DMS53 (cell line): ENCODE results near the gene WDR49.
"Not testable (repeated sequence)": the region's sequence is repeated elsewhere in the genome, so short reads cannot be mapped to it uniquely, and the experiment has no call there.

Experiments
- DNase-seq: peaks from one replicate; lab custom pipeline; 2025; lab: John Stamatoyannopoulos, UW

The WDR49 gene

GRCh38 chr3:167614196-167614595 lies 39.5 kb downstream of the WDR49 start:
- not testable (repeated sequence) for DNase-seq

GRCh38 chr3:167611718-167612117 lies 42.0 kb downstream of the WDR49 start:
- DNase-seq = no peak

- DNase-seq = no peak
Observed at GRCh38 chr3:167609156-167609555, 44.6 kb downstream of the WDR49 start.

GRCh38 chr3:167606836-167607235 lies 46.9 kb downstream of the WDR49 start:
- no peak for DNase-seq

- DNase-seq = no peak
Observed at GRCh38 chr3:167605871-167606270, 47.9 kb downstream of the WDR49 start.

- DNase-seq = no peak
Observed at GRCh38 chr3:167602041-167602440, 51.7 kb downstream of the WDR49 start.

GRCh38 chr3:167587651-167588050 lies 66.1 kb downstream of the WDR49 start:
- DNase-seq = no peak

- no peak for DNase-seq
Observed at GRCh38 chr3:167575000-167575600, 78.6 kb downstream of the WDR49 start.

GRCh38 chr3:167572991-167573390 lies 80.8 kb downstream of the WDR49 start:
- DNase-seq = no peak

GRCh38 chr3:167568634-167569033 lies 85.1 kb downstream of the WDR49 start:
- DNase-seq = no peak

- no peak for DNase-seq
Observed at GRCh38 chr3:167565489-167565888, 88.3 kb downstream of the WDR49 start.

- no peak for DNase-seq
Observed at GRCh38 chr3:167564612-167565011, 89.1 kb downstream of the WDR49 start.

- peak; percentile 46 for DNase-seq
Observed at GRCh38 chr3:167559924-167560323, 93.8 kb downstream of the WDR49 start.

- no peak for DNase-seq
Observed at GRCh38 chr3:167554898-167555297, 98.8 kb downstream of the WDR49 start.

- DNase-seq = no peak
Observed at GRCh38 chr3:167538081-167538480, 115.7 kb downstream of the WDR49 start.

GRCh38 chr3:167521006-167521355 lies 132.8 kb downstream of the WDR49 start:
- no peak for DNase-seq

GRCh38 chr3:167520266-167521005 lies 133.3 kb downstream of the WDR49 start:
- no peak for DNase-seq

GRCh38 chr3:167507954-167508353 lies 145.8 kb downstream of the WDR49 start:
- no peak for DNase-seq

GRCh38 chr3:167502401-167502800 lies 151.3 kb downstream of the WDR49 start:
- no peak for DNase-seq

- no peak for DNase-seq
Observed at GRCh38 chr3:167501941-167502340, 151.8 kb downstream of the WDR49 start.

- no peak for DNase-seq
Observed at GRCh38 chr3:167497903-167498302, 155.8 kb downstream of the WDR49 start.

- peak; percentile 57 for DNase-seq
Observed at GRCh38 chr3:167493244-167493643, 160.5 kb downstream of the WDR49 start.

GRCh38 chr3:167491621-167492020 lies 162.1 kb downstream of the WDR49 start:
- no peak for DNase-seq

GRCh38 chr3:167489571-167489970 lies 164.2 kb downstream of the WDR49 start:
- no peak for DNase-seq
